ENCODE results near the gene MAN2A1. TPM values are rescaled to one million over a fixed set of nuclear protein-coding genes. Genes with fewer than 3 reads are reported as not detected.

MAN2A1 gene
- total RNA-seq, 1 experiment from 2014 or later, result 51.0 TPM

DNA sequence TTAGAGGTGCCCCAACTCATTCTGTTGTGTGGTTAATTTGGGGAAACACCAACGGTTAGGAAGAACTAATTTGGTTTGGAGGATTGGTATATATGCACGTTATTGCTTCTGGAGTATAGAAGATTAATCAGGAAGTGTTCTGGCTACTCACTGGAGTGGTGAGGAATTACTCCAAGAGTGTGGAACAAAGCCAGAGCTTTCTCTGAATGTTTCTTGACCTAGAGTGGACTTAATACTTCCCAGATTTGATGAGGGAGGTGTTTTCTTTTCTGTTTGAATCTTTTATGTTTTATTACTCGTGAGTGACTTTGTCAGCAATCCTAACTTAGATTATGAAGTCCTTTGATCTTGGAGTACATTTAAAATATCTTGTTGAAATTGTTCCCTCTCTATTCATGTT lies 163.7 kb downstream of the MAN2A1 start:
- in situ Hi-C loops (cut with HindIII; ENCODE audit: low pct_unique_long_range_greater_than_20kb, low sequenced_read_pairs), result no loop called here
- Histone ChIP-seq H3K9me3 (ENCODE audit: control insufficient read depth, insufficient read depth, low read depth, low read length) (no peaks in the 10 kb centered on the region), H3K27me3 (ENCODE audit: control insufficient read depth, insufficient read depth, low read length) (no peaks in the 10 kb centered on the region), H3K27ac (ENCODE audit: low read length) (no peak overlapping the region), H3K36me3 (ENCODE audit: control insufficient read depth, insufficient read depth, low read length) (peaks cover 2% of the 10 kb centered on the region; the same call in 1 of the 2 replicates), H3K4me1 (ENCODE audit: control insufficient read depth, insufficient read depth, low read length) (no peaks in the 10 kb centered on the region), H3K4me3 (ENCODE audit: low read depth in 2 of 2, low read length in 2 of 2) (no peak overlapping the region)
- no peak for DNase-seq (ENCODE audit: low read depth, low spot score)
- CTCF ChIA-PET, result no interaction called here
- BruUV-seq (replicated peaks), result no TSS peak
- intact Hi-C loops (cut with micrococcal nuclease; ENCODE audit: unreplicated experiment), result no loop called here
- no peak for ATAC-seq
- POLR2A ChIA-PET, result no interaction called here
- TF ChIP-seq POLR2AphosphoS5 (IDR thresholded peaks at IDR 0.05; ENCODE audit: low read depth, low read length) (no peak), SIN3A (IDR thresholded peaks at IDR 0.05; ENCODE audit: borderline replicate concordance, insufficient read depth, low read depth, low read length) (no peak), TCF7L2 (IDR thresholded peaks at IDR 0.05; ENCODE audit: low read depth, low read length) (no peak), REST (IDR thresholded peaks at IDR 0.05; ENCODE audit: insufficient read depth in 1 of 2, low read depth in 2 of 2, low read length in 1 of 2) (no peak)
- TF ChIP-seq, protein P1, sequence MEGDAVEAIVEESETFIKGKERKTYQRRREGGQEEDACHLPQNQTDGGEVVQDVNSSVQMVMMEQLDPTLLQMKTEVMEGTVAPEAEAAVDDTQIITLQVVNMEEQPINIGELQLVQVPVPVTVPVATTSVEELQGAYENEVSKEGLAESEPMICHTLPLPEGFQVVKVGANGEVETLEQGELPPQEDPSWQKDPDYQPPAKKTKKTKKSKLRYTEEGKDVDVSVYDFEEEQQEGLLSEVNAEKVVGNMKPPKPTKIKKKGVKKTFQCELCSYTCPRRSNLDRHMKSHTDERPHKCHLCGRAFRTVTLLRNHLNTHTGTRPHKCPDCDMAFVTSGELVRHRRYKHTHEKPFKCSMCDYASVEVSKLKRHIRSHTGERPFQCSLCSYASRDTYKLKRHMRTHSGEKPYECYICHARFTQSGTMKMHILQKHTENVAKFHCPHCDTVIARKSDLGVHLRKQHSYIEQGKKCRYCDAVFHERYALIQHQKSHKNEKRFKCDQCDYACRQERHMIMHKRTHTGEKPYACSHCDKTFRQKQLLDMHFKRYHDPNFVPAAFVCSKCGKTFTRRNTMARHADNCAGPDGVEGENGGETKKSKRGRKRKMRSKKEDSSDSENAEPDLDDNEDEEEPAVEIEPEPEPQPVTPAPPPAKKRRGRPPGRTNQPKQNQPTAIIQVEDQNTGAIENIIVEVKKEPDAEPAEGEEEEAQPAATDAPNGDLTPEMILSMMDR (IDR thresholded peaks at IDR 0.05), result no peak

DNA sequence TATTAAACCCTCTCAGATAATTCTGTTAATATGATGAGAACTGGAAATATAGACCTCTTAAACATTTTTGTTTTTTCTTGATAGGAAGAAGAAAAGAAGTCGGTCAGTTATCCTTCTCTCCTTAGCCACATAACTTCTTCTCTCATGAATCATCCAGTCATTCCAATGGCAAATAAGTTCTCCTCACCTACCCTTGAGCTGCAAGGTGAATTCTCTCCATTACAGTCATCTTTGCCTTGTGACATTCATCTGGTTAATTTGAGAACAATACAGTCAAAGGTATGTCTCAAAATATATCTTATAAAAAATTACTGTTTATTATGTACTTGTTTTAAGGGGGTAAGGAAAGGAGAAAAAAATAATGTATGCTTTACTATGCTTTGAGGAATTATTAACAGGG lies 165.3 kb downstream of the MAN2A1 start:
- peaks cover 2% of the 10 kb centered on the region; the same call in 1 of the 2 replicates for H3K36me3 ChIP-seq (ENCODE audit: control insufficient read depth, insufficient read depth, low read length)
- intact Hi-C loops (cut with micrococcal nuclease; ENCODE audit: unreplicated experiment) (no loop called here), in situ Hi-C loops (cut with HindIII; ENCODE audit: low pct_unique_long_range_greater_than_20kb, low sequenced_read_pairs) (no loop called here)
- H3K4me3 ChIP-seq (ENCODE audit: low read depth in 2 of 2, low read length in 2 of 2), result no peak overlapping the region
- TF ChIP-seq, protein P1 (IDR thresholded peaks at IDR 0.05), result no peak
- no peak for TF ChIP-seq SIN3A (IDR thresholded peaks at IDR 0.05; ENCODE audit: borderline replicate concordance, insufficient read depth, low read depth, low read length)
- no peak for TF ChIP-seq TCF7L2 (IDR thresholded peaks at IDR 0.05; ENCODE audit: low read depth, low read length)
- no peak for TF ChIP-seq POLR2AphosphoS5 (IDR thresholded peaks at IDR 0.05; ENCODE audit: low read depth, low read length)
- no peak for TF ChIP-seq REST (IDR thresholded peaks at IDR 0.05; ENCODE audit: insufficient read depth in 1 of 2, low read depth in 2 of 2, low read length in 1 of 2)
- H3K4me1 ChIP-seq (ENCODE audit: control insufficient read depth, insufficient read depth, low read length), result no peaks in the 10 kb centered on the region
- ChIA-PET CTCF (no interaction called here), POLR2A (no interaction called here)
- no peaks in the 10 kb centered on the region for H3K9me3 ChIP-seq (ENCODE audit: control insufficient read depth, insufficient read depth, low read depth, low read length)
- H3K27ac ChIP-seq (ENCODE audit: low read length), result no peak overlapping the region
- DNase-seq (ENCODE audit: low read depth, low spot score), result no peak
- ATAC-seq, result no peak
- BruUV-seq (replicated peaks), result no TSS peak
- no peaks in the 10 kb centered on the region for H3K27me3 ChIP-seq (ENCODE audit: control insufficient read depth, insufficient read depth, low read length)

Data from Panc1 (cell line).